HepG2 (cell line): ENCODE results near the gene SEMA6B. TPM values are rescaled to one million over a fixed set of nuclear protein-coding genes. Genes with fewer than 3 reads are reported as not detected.

Experiments used
- ASH2L ChIP-seq: fragments of 300-600, 200-600 bp; sonication (generic); IDR thresholded peaks from 2 replicates; pipeline ENCODE4 v1.7.0; 2017; ENCODE audit warnings: low read depth, mild to moderate bottlenecking, moderate library complexity, mixed read lengths, low read length; ENCODE audit not compliant: insufficient read length
- ATF7-NPFF ChIP-seq: sonication (generic); formaldehyde crosslinking; IDR thresholded peaks from 2 replicates; pipeline ENCODE4 v1.8.1; 2023; ENCODE audit warnings: mild to moderate bottlenecking, low read depth, missing genetic modification reagents, moderate library complexity
- CCAR2 ChIP-seq: fragments of 200-400 bp; formaldehyde crosslinking; optimal IDR thresholded peaks from 2 replicates; pipeline ENCODE3; 2018; ENCODE audit warnings: low read depth, mild to moderate bottlenecking, low read length, moderate library complexity
- CREM ChIP-seq, 2 experiments: sonication (generic) in 1 of 2; formaldehyde crosslinking in 1 of 2; IDR thresholded peaks; 2 replicates each; pipeline versions ENCODE4 v1.4.0 to v1.6.1; 2016 to 2020; ENCODE audit warnings: antibody characterized with exemption in 1 of 2, mild to moderate bottlenecking in 1 of 2, missing genetic modification reagents in 1 of 2
- DMAP1 ChIP-seq: IDR thresholded peaks from 2 replicates; pipeline ENCODE4 v1.6.1; 2016
- DNMT3B ChIP-seq: conservative IDR thresholded peaks from 2 replicates; pipeline ENCODE4 v1.6.1; 2016; ENCODE audit warnings: missing biosample characterization, control low read depth
- EHMT2 ChIP-seq: fragments of 200-600 bp; sonication (generic); IDR thresholded peaks from 2 replicates; pipeline ENCODE4 v1.7.0; 2017; ENCODE audit warnings: antibody characterized with exemption, low read depth, low read length, borderline replicate concordance
- ETV5 ChIP-seq: IDR thresholded peaks from 2 replicates; pipeline ENCODE4 v1.6.1; 2018; ENCODE audit warnings: missing biosample characterization, missing genetic modification reagents, inconsistent platforms, borderline replicate concordance
- FOXK1 ChIP-seq: sonication (generic); formaldehyde crosslinking; IDR thresholded peaks from 2 replicates; pipeline ENCODE4 v1.4.0; 2020; ENCODE audit warnings: low read depth, missing genetic modification reagents, borderline replicate concordance
- FOXO1 ChIP-seq: sonication (generic); formaldehyde crosslinking; IDR thresholded peaks from 2 replicates; pipeline ENCODE4 v1.4.0; 2020; ENCODE audit warnings: missing genetic modification reagents
- HMG20B ChIP-seq: conservative IDR thresholded peaks from 2 replicates; pipeline ENCODE4 v1.6.1; 2016; ENCODE audit warnings: missing genetic modification reagents, missing compliant biosample characterization
- IRF9 ChIP-seq: sonication (generic); formaldehyde crosslinking; IDR thresholded peaks from 2 replicates; pipeline ENCODE4 v1.8.0; 2022; ENCODE audit warnings: missing genetic modification reagents, mild to moderate bottlenecking, borderline replicate concordance
- KDM1A ChIP-seq: IDR thresholded peaks from 2 replicates; pipeline ENCODE4 v1.6.1; 2016; ENCODE audit warnings: missing compliant biosample characterization
- KDM3A ChIP-seq: IDR thresholded peaks from 2 replicates; pipeline ENCODE4 v1.6.1; 2018; ENCODE audit warnings: low read depth, missing compliant biosample characterization
- POLR2A ChIP-seq, 2 experiments: IDR thresholded peaks; 2 replicates each; pipeline ENCODE4 v1.6.1; 2011; ENCODE audit warnings: low read depth in 2 of 2, low read length in 2 of 2, mild to moderate bottlenecking in 1 of 2, moderate library complexity in 1 of 2; ENCODE audit not compliant: insufficient read depth in 1 of 2
- PPARG ChIP-seq: conservative IDR thresholded peaks from 2 replicates; pipeline ENCODE4 v1.6.1; 2016; ENCODE audit warnings: missing biosample characterization, missing genetic modification reagents
- RAD21 ChIP-seq: fragments of 450-650 bp; formaldehyde crosslinking; IDR thresholded peaks from 2 replicates; pipeline ENCODE4 v1.5.0; 2020; ENCODE audit warnings: mild to moderate bottlenecking
- SATB2 ChIP-seq: sonication (generic); formaldehyde crosslinking; IDR thresholded peaks from 2 replicates; pipeline ENCODE4 v1.5.0; 2020; ENCODE audit warnings: missing genetic modification reagents
- TFE3 ChIP-seq: IDR thresholded peaks from 2 replicates; pipeline ENCODE4 v1.6.1; 2016
- TRAFD1 ChIP-seq: sonication (generic); formaldehyde crosslinking; IDR thresholded peaks from 2 replicates; pipeline ENCODE4 v1.5.1; 2020; ENCODE audit warnings: missing genetic modification reagents, mild to moderate bottlenecking, borderline replicate concordance
- ZNF160 ChIP-seq: sonication (generic); formaldehyde crosslinking; IDR thresholded peaks from 2 replicates; pipeline ENCODE4 v1.8.0; 2022; ENCODE audit warnings: mild to moderate bottlenecking, inconsistent platforms, missing genetic modification reagents
- ZNF205 ChIP-seq: IDR thresholded peaks from 2 replicates; pipeline ENCODE4 v1.6.1; 2018; ENCODE audit warnings: missing biosample characterization, missing genetic modification reagents
- ZNF580 ChIP-seq: IDR thresholded peaks from 2 replicates; pipeline ENCODE4 v1.6.1; 2016; ENCODE audit warnings: low read depth, borderline replicate concordance
- ZNF589 ChIP-seq: sonication (generic); formaldehyde crosslinking; conservative IDR thresholded peaks from 2 replicates; pipeline ENCODE4 v1.8.0; 2022; ENCODE audit warnings: mild to moderate bottlenecking, moderate library complexity, missing genetic modification reagents
- polyA plus RNA-seq, 8 experiments: library from polyadenylated mRNA; depleted of rRNA in 3 of 8; stranded (reverse) in 7 of 8; unstranded in 1 of 8; fragments of >200 nt; fragmentation: Illumina TruSeq in 4 of 8; extraction: Trizol in 4 of 8; gene quantifications; 2 replicates each; pipeline versions ENCODE4 v1.2.1 to v1.2.3, GENCODE V29; 2011 to 2016; ENCODE audit warnings: low read depth in 4 of 8, missing spikeins in 1 of 8, mixed read lengths in 1 of 8; ENCODE audit not compliant: insufficient read depth in 1 of 8
- total RNA-seq, 5 experiments: library from RNA; depleted of rRNA; stranded (reverse); fragments of >200 nt; fragmentation: Illumina TruSeq; extraction: Trizol; gene quantifications; 2 replicates each; pipeline ENCODE4 v1.2.3, GENCODE V29; 2016; ENCODE audit warnings: low read depth in 1 of 5

The SEMA6B gene
- total and polyA plus RNA-seq, 2 of the 13 experiments (the other 11 are each of a cell fraction or from before 2014, with no cell fraction given), result 45.5 to 67.1 TPM

- TF ChIP-seq ATF7-NPFF (CRISPR knock-in tag) (peak; percentile 41; the same call in 1 of the 2 replicates), ETV5 (CRISPR knock-in tag) (peak; percentile 58), PPARG (CRISPR knock-in tag) (peak; percentile 59), CCAR2 (no peak), SATB2 (CRISPR knock-in tag) (no peak), ZNF589 (CRISPR knock-in tag) (no peak), POLR2A (IDR thresholded peaks at IDR 0.05; ENCODE audit: insufficient read depth in 1 of 2, low read depth in 2 of 2, low read length in 2 of 2) (no peak), ZNF160 (CRISPR knock-in tag) (0 out of 2 replicates have a peak, but pooled peaks have one; percentile 52), KDM1A (0 out of 2 replicates have a peak, but pooled peaks have one; percentile 40), TRAFD1 (0 out of 2 replicates have a peak, but pooled peaks have one; percentile 71), ASH2L (no peak), DMAP1 (CRISPR knock-in tag) (peak; percentile 29; the same call in 1 of the 2 replicates), CREM (IDR thresholded peaks at IDR 0.05) (no peak), CREM (CRISPR knock-in tag; IDR thresholded peaks at IDR 0.05) (no peak), ZNF205 (CRISPR knock-in tag) (peak; percentile 96), IRF9 (CRISPR knock-in tag) (peak; percentile 45; the same call in 1 of the 2 replicates), HMG20B (0 out of 2 replicates have a peak, but pooled peaks have one; percentile 21), FOXO1 (CRISPR knock-in tag) (peak; percentile 28; the same call in 1 of the 2 replicates), DNMT3B (no peak), RAD21 (peak; percentile 57; the same call in 1 of the 2 replicates), ZNF580 (CRISPR knock-in tag) (peak; percentile 59; the same call in 1 of the 2 replicates), TFE3 (CRISPR knock-in tag) (0 out of 2 replicates have a peak, but pooled peaks have one; percentile 25), EHMT2 (no peak), KDM3A (CRISPR knock-in tag) (peak; percentile 55; the same call in 1 of the 2 replicates), FOXK1 (peak; percentile 37; the same call in 1 of the 2 replicates)
These were observed 36.0 kb downstream of the SEMA6B start (continued) for GRCh38 chr19:4523306-4524110.
